Suppressor macrophage (primary cell): ENCODE measurements around the gene RNASEH2B.

Experiments used
- DNase-seq, 4 experiments: peaks; one replicate each; pipeline ENCODE4 v3.0.0-alpha.2; 2020 to 2022

The RNASEH2B gene

DNA sequence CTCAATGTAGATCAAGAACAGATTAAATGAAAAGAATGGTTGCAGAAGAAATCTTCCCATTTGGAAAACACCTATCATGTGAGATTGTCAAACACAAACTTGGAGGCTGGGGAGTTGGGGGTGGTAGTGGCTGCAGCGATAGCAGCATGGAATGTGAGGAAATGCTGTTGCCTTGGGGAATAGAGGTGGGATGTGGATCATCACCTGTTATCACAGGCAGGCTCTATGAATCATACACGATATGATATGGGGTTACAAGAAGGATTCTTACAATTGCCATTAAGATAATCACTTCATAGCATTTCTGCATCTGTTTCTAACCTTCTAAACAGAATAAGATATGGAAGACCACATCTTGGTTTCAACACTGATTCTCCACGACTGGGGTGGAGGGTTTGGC lies 88.7 kb downstream of the RNASEH2B start:
- no peak for DNase-seq

DNA sequence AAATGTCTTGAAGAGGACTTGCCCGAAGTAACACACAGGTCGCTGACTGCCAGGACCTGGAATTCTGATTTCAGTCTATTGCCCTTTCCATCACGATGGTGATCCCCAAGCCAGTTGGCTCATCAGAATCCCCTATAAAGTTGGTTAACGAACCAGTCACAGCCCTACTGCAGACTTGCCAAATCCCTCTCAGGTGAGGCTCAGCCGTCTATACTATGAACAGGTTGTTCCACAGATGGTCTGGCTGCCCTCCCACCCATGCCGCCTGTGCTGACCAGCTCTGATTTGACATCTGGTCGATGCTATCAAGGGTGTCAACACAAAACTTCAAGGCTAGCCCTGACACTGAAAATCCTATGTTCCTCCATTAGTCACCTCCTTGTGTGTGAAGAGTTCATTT lies 90.0 kb downstream of the RNASEH2B start:
- DNase-seq = no peak

DNA sequence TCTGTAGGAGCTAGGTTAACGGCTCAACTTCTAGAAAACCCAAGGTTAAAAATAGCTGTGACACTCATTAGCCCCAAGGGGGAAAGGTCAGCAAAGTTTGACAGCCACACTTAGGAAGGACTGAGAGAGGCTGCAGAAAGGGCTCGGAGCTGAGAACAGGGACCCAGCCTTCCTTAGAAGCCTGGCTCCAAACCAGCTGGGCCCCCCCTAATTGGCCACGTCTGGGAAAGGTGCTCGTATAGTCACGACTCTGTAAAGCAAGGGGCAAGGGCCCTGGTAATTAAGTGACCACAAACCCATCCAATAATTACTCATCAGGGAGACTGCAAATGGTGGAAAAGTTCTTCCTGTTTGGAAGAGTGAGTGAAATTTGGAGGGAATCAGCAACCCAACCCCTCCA lies 90.5 kb downstream of the RNASEH2B start:
- no peak for DNase-seq

DNA sequence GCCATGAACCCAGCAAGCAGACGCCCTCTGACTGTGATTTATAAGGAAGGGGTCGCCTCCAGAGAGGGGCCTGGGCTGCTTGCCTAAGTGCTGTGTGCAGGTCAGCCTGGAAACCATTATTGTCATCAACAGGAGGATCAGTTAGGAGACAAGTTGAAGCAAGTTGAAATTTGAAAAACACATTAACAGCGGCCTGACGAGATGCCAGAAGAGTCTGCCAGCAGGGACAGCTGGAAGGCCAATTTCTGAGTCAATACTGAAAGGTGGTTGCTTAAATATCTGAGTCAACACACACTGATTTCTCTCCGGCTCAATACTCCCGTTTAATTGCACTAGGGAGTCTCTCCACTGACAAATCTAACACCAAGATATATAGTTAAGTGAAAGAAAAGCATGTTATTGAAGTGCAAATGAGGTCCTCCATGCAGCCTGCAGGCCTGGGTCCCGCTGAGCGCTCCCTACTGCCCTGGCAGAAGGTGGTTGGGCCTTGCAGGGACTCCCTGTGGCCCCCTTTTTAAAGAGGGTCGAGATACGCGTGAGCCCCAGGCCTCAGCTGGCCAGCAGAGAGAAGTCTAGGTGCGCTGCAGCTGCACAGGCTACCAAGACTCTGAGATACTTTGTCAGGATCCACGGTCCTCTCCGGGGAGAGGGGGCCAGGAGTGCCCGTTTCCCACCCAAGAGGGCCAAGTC lies 91.1 kb downstream of the RNASEH2B start:
- no peak for DNase-seq

DNA sequence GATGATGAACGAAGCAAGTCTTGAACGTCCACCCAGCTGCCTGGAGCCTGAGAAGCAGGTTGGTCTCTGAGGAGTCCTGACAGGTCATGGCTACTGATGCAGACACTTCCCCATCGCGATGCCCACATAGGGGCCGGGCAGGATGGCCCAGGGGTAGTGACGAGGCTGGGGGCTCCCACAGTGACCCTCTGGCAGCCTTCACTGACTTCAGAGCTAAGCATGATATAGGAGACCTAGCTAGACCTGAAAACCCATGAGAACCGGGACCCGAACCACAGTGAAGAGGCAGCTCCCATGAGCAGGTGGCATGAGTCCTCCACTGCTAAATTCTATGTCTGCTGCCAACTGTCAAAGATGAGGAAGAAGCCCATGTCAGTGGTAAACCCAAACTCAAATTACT lies 91.7 kb downstream of the RNASEH2B start:
- DNase-seq = no peak

DNA sequence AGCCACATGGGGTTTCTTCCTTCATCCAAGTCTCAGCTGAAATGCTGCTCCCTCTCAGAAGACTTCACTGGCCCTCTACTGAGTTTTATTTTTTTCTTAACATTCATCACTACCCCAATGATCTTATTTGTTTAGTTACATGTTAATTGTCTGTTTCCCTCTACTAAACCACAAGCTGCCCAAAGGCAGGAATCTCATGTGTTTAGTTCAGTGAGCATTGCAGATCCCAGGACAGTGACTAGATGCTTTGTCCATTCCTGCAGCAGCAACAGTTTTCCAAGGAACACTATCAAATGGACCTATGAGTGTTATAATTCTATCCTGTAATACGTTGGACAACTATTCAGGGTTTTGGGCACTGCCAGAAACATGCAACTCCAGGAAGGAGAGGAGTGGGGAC lies 93.1 kb downstream of the RNASEH2B start:
- no peak for DNase-seq

DNA sequence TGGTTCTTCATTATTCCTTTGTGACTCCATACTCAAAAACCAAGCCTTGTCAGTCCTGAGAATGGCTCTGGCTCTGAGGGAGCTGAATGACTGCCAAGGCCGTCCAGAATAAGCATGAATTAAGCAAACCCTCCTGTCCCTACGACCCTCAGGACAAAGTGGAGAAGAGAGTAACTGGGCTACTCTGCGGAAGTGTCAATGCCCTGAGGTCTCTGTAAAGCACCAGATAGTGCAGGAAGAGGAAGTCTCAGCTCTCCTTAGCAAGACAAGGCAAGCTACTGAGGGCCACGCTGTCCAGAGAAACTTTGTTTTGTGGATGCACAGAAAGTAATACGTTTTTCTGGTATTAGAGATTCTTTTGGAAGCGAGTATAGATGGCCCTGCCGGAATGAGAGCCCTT lies 94.1 kb downstream of the RNASEH2B start:
- peak in 3 of 4 experiments; percentile 25 to 35 (median 27) for DNase-seq

DNA sequence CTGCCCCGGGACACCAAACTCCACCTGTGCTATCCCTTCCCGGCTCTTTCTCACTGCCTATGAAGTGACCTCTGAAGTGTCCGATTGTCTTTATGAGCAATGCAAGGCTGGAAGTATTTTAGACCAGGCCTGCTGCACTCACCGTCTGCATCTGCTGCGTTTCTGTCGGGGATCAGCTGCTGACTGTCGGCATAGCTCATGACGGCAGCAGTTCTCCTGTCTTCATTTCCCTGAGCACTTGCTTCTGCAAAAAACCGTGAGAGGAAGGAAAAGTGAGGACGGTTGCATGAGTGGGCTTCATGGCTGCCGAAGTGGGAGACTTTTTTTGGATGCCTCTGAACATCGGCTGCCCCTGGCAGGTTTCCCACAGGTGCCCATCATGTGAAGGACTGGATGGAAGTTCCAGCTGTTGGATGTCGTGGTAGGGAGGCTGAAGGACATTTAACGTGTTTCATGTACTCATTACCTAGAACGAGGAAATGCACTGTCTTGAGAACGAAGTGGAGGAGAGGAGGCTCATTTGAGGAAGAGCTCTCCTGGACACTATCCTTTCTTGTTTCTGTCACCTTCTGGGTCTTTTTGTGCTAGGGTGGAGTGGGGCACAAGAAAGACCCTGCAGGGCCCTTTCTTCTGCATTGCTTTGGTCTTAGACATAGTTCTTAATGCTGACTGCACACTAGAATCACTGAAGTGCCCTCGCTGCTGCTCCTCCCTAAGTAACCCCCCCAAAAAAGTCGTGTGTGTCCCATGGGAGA lies 94.7 kb downstream of the RNASEH2B start:
- DNase-seq = peak; percentile 48 to 66 (median 56)

DNA sequence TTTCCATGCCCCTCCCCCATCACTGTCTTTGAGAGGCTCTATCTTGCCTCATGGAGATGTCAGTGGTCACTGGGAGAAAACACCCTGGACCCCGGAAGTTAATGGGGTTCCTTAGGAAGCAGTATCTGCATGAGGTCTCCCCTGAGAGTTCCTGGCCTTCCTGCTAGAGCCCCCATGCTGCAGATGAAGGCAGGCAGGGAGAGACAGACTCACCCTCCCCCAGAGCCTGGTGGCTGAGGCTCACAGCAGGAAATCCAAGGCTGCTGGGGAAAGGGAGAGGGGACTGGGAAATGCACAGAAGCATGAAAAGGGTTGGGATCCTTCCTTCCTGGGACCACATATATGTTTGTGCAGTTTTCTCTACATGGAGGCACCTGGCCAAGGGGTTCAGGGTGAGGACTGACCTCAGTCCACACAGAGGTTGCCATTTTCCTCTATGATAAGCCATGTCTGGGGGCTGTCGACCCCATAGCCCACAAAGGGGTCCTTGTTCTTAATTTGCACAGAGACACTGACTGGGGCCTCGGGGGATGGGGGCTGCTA lies 95.4 kb downstream of the RNASEH2B start:
- no peak for DNase-seq

DNA sequence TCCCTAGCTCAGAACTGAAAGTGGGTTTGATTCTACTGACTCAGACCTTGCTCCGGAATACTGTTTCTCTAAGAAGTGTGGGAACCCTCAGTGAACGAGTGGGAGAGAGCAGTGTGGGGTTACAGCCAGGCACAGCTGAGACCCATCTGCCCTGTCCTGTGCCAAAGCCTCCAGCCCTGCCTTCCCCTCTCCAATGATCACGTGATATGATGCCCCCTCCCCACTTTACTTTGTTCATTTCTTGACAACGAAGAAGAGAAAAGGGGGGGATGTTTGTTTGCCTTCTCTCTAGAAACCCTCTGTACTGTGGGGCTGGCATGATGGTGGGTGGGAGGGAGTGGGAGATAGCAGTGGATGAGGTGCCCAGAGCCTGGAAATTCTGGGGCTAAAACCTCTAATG lies 96.0 kb downstream of the RNASEH2B start:
- DNase-seq = no peak
